Stimulated activated CD4-positive, alpha-beta T cell treated with anti-CD3 and anti-CD28 coated beads, Interleukin-4, amount 100 ng/mL, for 1 hour (primary cell): ENCODE measurements around the gene CLDN15.
"Not testable (repeated sequence)": the region's sequence is repeated elsewhere in the genome, so short reads cannot be mapped to it uniquely, and the experiment has no call there.

Experiments
- DNase-seq: peaks from one replicate; pipeline ENCODE4 v3.0.0-alpha.2; 2020

CLDN15 gene, protein sequence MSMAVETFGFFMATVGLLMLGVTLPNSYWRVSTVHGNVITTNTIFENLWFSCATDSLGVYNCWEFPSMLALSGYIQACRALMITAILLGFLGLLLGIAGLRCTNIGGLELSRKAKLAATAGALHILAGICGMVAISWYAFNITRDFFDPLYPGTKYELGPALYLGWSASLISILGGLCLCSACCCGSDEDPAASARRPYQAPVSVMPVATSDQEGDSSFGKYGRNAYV

DNA sequence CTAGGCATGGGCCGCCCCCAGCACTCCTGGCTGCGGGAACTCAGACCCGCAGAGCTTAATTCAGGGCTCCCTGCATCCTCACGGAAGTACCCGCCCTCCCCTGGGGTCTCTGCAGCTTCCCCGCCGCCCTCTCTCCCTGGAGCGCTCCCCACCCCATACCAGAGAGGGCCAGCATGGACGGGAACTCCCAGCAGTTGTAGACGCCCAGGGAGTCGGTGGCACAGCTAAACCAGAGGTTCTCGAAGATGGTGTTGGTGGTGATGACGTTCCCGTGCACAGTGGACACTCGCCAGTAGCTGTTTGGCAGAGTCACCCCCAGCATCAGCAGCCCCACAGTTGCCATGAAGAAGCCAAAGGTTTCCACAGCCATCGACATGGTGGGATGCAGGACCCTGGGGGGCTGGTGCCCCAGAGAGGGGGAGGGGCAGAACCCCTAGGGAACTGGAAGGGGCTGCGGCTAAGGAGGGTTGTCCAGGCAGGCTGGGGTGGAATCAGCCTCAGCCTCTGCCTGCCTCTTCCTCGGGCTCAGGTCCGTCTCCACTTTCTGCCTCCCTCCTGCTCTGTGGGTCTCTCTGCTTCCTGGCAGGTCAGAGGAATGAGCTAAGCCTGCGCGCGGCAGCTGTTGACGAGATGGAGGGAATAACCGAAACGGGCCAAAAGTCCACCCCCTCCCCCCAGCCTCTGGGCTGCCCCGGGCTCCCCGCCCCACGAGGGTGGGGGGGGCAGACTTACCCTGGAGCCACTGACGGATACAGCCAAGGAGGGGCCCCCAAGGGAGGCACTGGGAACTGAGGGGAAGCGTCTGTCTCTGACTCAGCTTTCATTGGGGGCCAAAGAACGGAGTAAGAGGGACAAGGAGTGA, at the start of gene CLDN15:
Gene CLDN15 (minus strand): TSS at position 597 of the 862 bp plus-strand sequence. CDS start 221 bp downstream, at position 376.
- no peak for DNase-seq

DNA sequence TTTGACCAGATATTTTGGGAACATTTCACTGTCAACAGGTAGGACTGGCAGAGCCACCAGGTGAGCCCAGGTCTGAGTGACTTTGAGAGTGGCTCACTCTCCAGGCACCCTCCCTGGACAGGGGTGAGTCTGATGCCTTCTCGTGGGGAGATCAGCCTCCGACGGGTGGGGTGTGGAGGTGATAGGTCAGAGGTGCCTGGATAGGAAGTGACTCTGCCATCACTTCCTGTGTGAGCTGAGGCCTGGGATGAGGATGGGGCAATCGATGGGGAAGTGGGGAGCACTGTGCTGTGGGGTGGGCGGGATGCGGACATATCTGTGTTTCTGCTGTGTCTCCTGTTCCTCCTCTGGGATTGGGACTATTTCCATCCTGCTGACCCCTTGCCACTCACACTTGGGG, 49.4 kb upstream of the CLDN15 start:
- no peak for DNase-seq

DNA sequence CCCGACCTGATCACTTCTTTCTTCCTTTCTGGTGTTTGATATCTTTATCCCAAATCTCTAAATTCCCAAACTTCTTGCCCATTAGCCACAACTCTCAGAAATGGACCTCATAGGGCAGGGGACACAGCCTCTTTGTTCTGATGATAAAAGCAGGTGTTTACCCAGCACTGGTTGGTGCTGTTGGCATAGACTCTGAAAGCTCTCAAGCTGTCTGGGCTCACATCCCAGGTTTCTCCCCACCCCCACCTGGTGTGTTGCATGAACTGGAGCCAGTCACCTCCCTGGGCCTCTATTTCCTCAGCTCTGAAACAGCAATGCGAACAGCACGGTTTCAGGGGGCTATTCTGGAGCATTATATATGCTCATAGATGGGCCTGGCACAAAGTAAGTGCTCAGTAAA, 48.3 kb upstream of the CLDN15 start:
- DNase-seq: not testable (repeated sequence)

DNA sequence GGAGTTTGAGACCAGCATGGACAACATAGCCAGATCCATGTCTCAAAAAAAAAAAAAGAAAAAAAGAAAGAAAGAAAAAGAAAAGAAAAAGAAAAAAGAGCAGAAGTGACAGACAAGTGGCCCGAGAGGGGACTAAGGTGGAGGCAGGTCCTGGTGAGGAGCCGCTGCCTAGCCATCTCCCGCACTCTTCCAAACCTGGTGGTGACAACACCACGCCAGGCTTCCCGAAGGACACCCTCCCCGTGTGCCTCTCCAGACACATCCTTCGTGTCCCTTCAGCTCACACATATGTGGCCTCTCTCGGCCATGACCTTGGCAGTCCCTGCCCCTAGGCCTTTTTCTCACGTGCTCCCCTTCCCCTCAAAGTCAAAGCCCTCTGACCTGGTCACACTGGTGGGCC, 47.6 kb upstream of the CLDN15 start:
- no peak for DNase-seq

DNA sequence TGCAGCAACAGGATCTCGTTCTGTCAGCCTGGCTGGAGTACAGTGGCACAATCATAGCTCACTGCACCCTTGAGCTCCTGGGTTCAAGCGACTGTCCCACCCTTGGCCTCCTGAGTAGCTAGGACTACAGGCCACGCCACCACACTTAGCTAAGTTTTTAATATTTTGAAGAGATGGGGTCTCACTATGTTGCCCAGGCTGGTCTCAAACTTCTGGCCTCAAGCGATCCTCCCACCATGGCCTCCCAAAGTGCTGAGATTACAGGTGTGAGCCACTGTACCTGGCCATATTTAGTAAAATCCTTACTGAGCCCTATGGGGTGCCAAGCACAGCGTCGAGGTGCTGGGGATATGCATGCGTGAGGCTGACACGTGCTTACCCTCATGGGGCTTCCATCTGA, 43.3 kb upstream of the CLDN15 start:
- DNase-seq: not testable (repeated sequence)

DNA sequence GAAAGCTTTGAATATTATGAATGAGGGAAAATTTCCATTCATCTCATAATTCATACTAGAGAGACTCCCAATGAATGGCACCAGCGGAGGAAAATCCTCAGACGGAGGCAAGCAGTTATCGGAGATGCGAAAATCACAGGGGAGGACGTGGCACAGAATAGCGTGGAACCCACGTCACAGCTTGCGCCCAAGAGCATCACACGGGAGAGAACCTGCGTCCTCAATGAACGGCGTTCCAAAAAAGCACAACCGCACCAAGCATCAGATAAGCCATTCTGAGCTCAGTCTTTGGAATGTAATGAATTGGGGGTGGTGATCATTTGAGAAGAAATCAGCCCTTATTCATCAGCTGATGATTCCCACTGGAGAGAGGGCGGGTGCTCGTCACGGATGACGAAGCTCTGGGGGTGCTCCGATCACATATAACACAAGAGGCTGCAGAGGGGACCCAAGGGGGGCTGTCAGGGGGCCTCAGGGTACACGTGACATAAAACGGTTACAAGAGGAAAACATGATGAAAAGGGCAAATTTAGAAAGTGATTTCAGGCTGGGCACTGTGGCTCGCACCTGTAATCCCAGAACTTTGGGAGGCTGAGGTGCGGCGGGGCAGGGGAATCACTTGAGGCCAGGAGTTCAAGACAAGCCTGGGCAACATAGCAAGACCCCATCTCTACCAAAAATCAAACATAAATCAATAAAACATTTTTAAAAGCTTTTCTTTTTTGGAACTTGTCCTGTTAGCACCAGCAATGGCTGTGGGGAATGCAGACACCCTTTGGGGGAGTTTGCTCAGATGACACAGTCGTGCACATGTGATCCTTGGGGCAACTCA, 41.1 kb upstream of the CLDN15 start:
- DNase-seq: no peak

DNA sequence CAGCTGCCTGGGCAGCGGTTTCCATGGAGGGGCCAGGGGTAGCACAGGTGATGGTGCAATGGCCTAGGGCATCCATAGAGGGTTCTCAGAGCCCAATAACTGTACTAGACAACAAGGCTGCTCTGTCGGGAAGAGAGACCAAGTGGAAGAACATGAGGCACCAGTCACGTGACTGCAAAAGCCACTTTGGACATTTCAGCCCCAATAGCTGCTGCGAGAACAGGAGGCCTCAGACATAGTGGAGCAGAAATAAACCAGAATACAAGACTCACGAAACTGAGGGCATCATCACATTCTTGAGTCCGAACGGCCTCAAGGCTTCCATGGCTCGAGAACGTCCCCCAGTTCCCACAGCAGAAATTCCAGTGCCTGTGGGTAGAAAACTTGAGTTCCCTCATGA, 39.6 kb upstream of the CLDN15 start:
- DNase-seq: no peak

DNA sequence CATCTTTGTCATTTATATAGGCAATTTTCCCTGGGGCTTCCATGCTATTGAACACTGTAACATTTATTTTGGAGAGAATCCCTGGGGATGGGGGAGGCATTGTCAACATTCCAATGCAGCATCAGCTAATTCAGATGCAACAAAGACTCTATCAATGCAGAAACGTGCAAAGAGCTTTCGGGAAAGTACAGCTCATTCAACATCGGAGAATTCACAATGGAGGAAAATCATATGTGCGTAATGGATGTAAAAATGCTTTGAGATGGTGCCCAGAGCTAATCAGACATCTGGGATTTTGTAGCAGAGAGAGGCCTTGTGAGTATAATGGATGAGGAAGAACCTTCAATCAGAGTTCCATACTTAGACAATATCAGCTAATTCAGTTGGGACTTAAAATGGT, 35.6 kb upstream of the CLDN15 start:
- DNase-seq: no peak

DNA sequence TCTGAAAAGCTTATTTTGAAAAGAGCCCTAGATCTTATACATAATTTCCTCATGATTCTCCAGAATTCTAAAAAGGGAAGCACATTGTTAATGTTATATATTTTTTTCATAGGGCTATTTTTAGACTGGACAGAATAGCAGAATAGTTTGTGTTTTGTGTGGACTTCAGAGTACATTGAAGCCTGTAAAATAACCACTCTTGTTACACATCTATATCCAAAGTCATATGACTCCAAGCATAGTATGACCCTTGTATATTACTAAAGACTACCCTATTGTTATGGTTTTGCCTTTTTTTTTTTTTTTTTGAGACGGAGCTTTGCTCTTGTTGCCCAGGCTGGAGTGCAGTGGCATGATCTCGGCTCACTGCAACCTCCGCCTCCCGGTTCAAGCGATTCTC, 33.4 kb upstream of the CLDN15 start:
- DNase-seq: no peak

DNA sequence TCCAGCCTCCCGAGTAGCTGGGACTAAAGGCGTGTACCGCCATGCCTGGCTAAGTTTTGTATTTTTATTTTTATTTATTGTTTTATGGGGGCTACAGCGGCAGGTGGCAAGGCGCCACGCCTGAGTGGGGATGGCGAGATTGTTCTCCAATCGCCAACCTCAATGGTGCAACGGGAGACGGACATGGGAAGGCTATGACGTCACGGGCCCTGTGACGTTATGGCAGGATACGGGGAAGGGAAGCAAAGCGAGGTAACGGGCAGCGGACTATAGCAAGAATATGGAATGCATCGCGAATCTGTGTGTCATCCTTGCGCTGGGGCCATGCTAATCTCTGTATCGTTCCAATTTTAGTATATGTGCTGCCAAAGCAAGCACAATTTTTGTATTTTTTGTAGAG, 32.1 kb upstream of the CLDN15 start:
- DNase-seq: no peak

DNA sequence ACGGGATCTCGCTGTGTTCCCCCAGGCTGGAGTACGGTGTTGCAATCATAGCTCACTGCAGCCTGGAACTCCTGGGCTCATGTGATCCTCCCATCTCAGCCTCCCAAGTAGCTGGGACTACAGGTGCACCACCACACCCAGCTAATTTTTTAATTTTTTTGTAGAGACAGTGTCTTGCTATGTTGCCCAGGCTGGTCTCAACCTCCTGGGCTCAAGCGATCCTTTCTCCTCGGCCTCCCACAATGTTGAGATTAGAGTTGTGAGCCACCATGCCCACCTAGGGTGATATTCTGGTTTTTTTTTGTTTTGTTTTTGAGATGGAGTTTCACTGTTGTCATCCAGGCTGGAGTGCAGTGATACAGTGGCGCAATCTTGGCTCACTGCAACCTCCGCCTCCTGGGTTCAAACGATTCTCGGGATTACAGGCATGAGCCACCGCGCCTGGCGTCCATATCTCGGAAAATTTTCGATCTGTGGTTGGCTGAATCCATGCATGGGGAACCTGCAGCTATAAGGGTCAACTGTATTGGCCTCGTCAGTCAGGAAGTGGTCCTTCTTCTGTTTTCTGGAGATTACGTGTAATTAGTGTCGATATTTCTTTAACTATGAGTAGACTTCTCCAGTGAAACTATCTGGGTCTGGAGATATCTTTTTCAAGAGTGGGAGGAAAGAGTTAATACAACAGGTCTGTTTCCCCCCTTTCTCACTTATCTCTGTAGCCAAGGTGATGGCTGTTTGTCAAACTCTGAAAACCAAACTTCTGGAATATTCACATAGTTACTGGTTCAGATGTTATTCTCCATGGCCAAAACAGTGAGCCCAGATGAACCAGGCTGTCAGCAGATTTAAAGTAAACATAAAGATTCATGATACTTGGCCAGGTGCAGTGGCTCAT, 28.3 kb upstream of the CLDN15 start:
- no peak for DNase-seq

DNA sequence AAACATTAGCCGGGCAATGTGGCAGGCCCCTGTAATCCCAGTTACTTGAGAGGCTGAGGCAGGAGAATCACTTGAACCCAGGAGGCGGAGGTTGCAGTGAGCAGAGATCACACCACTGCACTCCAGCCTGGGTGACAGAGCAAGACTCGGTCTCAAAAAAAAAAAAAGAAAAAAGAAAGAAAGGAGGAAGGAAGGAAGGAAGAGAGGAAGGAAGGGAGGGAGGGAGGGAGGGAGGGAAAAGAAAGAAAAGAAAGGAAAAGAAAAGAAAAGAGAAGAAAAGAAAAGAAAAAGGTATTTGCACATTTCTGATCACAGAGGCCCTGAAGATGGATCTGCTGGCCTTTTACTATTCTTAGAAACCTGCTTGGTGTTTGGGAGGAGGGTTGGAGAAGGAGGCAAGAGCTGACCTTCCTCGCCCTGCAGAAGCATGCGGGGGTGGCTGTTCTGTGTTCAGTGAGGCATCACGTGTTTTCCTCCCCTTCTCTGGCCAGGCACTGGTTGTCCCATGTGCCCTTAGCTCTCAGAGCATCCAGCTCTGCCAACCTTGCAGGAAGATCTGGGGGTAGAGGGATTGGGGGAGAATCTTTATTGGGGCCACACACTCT, 26.6 kb upstream of the CLDN15 start:
- not testable (repeated sequence) for DNase-seq

DNA sequence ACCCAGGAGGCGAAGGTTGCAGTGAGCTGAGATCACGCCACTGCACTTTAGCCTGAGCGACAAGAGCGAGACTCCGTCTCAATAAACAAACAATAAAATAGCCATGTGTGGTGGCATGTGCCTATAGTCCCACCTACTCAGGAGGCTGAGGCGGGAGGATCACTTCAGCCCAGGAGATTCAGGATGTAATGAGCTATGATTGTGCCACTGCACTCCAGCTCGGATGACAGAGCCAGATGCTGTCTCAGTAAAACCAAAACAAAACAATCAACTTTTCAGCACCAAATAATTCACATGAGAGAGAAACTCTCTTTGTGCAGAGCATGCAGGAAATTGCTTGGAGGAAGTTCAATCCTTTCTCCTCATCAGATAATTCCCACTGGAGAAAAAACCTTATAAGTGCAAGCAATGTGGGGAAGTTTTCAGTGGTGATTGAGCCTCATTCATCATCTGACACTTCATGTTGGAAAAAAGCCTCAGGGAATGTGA, 20.7 kb upstream of the CLDN15 start:
- no peak for DNase-seq

DNA sequence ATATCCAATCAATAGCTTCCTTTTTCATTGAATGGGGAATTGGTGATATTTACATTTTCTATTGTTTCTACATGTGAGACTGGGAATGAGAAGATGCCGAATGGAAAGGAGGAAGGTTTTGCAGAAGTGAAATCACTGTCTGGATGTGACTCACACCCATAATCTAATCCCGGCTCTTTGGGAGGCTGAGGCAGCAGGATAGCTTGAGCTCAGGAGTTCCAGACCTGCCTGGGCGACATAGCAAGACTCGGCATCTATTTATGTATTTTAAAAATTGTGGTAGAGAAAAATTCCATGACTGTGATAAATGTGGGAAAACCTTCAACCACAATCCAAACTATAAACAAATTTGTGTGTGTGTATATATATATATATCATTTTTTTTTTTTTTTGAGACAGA, 18.2 kb upstream of the CLDN15 start:
- DNase-seq: no peak

DNA sequence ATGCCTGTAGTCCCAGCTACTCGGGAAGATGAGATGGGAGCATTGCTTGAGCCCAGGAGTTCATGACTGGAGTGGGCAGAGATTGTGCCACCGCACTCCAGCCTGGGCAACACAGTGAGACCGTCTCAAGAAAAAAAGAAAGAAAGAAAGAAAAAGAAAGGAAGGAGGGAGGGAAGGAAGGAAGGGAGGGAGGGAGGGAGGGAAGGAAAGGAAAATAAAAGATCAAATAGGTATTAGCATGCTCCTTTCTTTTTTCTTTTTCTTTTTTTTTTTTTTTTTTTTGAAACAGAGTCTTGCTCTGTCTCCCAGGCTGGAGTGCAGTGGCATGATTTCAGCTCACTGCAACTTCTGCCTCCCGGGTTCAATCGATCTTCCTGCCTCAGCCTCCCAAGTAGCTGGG, 15.6 kb upstream of the CLDN15 start:
- DNase-seq: not testable (repeated sequence)

DNA sequence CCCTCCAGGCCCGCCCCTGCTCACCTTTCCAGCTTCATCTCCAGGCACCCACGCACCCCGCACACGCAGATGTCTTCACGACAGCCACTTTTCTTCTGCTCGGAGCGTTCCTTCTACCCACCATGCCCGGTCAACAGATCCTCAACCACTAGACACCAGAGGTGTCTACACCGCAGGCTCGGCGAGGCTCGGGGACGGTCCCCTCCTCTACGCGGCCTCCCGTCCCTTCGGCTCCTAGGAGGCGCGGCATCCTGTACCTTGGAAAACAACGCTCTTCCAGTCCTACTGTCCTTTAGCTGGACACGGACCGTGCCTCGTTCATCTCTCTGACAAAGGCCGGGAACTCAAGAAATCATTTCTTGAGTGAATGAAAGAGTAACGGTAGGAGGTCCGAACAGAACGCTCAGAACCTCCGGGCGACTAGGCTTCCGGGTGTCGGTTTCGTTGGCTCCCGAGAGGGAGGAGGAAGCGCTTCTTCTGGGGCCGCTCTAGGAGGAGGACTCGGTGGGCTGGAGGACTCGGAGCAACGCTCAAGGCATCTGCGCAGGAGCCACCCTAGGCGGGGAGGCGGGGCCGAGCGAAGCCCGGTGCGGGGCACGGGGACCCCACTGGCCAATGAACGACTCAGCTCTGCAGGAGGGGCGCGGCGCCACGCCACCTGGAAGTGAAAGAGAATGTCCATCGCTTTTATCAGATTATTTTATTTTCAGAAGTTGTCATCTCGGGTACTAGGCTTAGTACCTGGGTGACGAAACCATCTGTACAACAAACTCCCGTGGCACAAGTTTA, 14.5 kb upstream of the CLDN15 start:
- DNase-seq: peak; percentile 100

DNA sequence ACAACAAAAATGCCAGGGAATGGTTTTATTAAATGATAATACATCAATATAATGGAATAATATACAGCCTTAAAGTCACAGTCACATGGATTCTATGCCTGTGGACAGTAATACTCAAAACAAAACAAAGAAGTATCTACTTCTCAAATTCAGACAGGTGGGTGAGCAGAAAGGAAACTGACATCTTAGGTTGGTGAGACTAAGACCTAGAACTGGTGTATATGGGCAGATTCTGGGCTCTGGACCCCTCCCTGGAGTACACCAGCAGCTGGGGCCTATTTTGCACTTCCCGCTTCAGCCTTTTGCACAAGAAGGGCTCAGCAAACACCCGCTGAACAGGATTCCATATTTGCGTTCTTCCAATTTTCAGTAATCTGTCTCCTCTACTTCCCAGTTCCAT, 12.7 kb upstream of the CLDN15 start:
- no peak for DNase-seq

DNA sequence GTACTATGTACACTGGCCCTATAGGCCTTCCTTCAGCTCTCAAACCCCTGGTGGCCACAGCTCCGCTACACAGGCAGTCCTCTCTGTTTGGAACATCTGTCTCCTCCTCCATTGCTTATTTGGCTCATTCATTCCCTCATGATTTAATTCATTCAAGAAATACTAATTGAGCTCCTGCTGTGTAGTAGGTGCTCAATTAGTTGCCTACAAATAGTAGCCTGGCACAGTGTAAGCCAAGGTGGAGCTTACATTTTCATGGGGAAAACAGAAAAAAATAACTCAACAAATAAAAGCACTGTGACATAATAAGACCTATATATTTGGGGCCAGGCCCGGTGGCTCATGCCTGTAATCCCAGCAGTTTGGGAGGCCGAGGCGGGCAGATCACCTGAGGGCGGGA, 10.7 kb upstream of the CLDN15 start:
- DNase-seq: no peak

DNA sequence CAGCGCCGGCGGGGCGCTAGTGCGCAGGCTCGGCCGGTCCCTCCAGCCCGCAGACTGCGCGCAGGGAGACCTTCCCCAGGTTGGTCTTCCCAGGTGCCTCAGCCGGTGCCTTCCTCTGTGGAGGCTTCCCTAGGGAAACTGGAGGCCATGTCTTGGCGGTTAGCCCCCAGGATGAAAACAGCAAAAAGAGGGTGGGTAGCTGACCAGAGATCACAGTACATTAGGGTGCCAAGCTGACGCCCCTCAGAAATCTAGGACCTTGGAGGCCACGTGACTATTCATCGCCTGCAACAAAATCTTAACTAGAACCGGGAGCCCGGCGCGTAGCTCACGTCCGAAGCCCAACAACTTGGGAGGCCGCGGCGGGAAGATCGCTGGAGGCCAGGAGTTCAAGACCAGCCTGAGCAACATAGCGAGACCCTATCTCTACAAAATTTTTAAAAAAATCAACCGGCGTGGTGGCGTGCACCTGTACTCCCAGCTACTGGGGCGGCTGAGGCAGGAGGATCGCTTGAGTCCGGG, 7.6 kb upstream of the CLDN15 start:
- no peak for DNase-seq

DNA sequence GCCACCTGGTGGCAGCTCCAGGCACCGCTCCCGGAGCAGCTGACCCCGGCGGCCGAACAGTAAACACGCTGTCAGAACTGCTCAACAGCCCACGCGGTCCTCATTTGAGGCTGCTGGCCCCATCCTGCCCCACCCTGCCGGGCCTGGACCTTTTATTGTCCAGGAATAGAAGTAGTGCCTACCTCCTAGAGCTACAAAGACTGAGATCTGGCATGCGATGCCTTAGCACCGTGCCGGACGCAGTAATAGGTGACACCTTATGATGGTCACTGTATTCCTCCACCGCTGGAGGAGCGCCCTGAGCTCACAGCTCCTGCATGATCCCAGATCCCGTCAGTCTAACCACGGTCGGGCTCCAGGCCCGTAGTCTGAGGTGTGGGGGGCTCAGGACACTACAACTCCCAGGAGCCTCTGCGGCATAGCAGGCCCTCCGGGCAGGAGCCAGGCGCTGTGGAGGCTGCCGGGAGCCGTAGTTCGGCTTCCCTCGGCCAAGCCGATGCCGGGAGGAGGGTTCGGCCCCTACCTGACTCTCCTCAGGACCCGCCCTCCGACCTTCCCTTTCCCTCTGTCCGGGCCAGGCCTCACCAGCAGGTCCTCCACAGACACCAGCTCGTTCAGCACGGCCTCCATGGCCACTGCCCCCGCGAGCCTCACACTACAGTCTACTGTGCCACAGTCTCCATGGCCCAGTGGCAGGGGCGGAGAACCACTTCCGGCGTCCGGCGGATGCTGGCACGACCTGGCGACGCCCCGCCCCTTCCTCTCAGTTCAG, 7.0 kb upstream of the CLDN15 start, which contains the start of gene FIS1:
Gene FIS1 (minus strand): TSS at position 707 of the 772 bp plus-strand sequence. CDS start 77 bp downstream, at position 630.
- DNase-seq: peak; percentile 94
